Measurements from ENCODE around the gene STAT2.
A peak's percentile ranks its signal among the peaks of the same experiment; 100 is the strongest.
"Not testable (repeated sequence)": the region's sequence is repeated elsewhere in the genome, so short reads cannot be mapped to it uniquely, and the experiment has no call there.

STAT2 gene

DNA sequence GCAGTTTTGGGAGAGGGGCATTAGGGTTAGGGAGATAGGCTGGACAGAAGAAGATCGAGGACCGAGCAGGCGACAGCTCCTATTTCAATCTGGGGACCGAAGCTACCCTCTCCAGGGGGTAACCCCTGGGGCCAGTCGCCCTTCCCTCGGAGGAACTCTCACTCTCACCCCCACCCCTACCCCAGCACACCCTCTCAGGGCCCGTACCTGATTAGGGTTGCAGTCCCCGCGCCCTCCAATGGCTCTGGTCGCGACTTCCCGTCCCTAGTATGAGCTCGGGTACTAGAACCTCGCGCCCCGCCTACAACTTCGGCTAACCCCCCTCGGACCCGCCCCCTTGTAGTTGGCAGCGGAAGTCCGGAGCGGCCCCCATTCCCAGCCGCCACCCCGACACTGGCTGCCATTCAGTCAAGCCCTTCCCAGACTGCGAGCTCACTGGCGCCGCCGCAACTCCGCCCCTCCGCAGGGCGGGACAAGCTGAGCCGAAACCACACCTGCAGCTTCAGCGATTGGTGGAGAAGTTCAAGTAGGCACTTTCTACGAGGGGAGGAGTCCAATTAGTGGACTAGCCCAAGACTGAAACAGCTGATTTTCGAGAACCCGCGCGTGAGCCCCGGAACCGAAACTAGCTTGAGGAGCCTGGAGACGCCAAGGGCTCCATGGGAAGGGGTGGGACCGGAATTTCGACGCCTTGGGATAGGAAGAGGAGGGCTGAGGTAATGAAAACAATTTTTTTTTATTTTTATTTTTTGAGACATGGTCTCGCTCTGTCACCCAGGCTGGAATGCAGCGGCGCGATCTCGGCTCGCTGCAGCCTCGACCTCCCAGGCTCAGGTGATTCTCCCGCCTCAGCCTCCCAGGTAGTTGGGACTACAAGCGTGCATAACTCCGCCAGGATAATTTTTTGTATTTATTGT is at the start of gene STAT2:
TSS of gene STAT2 (minus strand) at position 257 of the 917 bp plus-strand sequence. CDS start 3,536 bp downstream, outside the sequence.
- peak; percentile 90 for DNase-seq (ENCODE audit: low spot score)

DNA sequence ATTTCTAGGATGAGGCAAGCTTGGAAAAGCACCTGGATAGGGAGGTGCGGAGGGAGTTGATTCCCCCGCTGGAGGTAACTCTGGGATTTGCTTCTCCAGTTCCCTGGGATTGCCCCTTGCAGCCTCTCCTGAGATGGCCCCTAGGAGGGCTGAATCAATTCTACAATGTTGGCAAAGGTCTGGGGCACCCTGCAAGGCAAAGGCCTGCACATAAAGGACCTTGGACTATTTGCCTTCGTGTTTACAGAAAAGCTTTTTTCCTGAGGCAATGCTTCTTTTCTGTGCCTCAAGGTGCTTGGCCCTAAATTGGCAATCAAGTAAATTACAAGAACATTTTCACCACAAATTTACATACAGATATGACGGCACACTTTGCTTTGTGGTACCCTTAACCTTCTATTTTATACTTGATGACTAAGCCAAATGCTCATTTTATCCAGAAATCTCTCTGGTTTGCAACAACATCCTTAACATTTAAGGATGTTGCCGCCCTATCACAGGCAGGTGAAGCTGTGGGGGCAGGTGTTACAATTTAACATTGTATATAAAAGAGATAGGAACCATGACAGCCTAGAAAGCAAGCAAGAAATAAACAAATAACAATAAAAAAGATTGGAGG is 49.0 kb upstream of the STAT2 start:
- DNase-seq (ENCODE audit: low spot score) = no peak

DNA sequence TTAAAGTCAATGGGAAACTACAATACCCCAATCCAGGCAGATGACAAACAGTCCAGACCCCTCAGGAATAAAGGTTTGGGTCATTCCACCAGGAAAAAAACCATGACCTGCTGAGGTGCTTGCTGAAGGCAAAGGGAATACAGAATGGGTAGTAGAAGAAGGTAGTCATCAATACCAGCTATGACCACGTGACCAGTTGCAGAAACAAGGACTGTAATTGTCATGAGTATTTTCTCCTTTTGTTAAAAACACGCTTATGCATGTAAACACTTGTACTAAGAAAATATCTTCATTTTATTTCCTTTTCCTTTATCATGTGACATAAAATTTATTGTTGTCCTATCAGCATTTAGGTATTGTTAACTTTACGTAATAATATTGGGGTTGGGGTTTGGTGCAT is 44.3 kb upstream of the STAT2 start:
- not testable (repeated sequence) for DNase-seq (ENCODE audit: low spot score)

DNA sequence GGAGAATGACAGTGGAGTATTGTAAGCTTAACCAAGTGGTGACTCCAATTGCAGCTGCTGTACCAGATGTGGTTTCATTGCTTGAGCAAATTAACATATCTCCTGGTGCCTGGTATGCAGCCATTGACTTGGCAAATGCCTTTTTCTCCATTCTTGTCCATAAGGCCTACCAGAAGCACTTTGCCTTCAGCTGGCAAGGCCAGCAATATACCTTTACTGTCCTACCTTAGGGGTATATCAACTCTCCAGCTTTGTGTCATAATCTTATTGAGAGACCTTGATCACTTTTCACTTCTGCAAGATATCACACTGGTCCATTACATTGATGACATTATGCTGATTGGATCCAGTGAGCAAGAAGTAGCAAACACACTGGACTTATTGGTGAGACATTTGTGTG is 41.7 kb upstream of the STAT2 start:
- DNase-seq (ENCODE audit: low spot score) = not testable (repeated sequence)

DNA sequence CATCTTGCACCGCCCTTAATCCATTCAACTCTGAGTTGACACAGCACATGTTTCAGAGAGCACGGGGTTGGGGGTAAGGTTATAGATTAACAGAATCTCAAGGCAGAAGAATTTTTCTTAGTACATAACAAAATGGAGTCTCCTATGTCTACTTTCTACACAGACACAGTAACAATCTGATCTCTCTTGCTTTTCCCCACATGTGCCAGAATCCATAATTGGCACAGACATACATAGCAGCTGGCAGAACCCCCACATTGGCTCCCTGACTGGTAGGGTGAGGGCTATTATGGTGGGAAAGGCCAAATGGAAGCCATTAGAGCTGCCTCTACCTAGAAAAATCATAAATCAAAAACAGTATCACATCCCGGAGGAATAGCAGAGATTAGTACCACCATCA is 41.2 kb upstream of the STAT2 start:
- not testable (repeated sequence) for DNase-seq (ENCODE audit: low spot score)

DNA sequence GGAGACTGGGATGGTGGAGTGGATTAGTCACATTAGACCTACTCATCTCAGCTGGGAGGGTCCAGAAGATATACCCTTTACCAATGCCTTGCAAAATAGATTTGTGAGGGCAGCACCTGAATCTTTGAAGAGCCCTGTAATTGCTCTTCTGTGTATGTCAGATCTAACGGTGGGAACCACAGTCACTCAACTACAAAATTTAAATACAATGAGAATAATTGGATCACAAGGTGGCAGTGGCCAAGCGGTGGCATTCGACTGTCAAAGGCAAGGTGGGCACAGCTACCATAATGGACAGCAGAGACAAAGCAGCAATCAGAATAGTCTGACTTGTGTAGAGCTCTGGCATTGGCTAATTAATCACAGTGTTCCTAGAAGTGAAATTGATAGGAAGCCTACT is 39.6 kb upstream of the STAT2 start:
- DNase-seq (ENCODE audit: low spot score) = not testable (repeated sequence)

DNA sequence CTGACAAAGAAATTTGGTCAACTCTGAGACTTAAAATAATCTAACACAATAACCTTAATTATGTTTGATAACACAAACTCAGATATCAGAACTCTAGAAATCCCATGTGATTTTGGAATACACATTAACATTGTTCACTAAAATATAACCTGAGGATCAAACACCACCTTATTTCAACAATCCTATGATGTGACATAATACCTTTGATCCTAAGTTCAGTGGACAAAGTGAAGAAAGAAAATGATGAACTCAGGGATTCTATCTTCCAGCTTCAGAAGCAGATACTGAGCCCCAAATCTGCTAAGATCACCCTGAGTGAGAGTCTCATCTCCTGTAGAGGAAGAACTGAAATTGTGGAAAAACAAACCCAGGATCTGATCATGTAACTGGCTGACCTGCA is 38.4 kb upstream of the STAT2 start:
- DNase-seq (ENCODE audit: low spot score) = no peak

DNA sequence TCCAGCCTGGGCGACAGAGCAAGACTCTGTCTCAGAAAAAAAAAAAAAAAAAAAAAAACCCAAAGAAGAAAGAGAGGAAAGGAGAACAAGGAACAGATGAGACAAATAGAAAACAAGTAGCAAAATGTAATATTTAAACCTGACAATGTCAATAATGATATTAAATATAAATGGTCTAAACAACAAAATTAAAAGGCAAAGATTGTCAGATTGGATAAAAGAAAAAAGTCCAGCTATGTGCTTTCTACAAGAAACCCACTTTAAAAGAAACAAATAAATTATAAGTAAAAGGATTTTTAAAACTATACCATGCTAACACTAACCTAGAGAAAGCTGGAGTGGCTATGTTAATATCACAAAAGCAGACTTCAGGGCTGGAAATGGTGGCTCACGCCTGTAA is 32.4 kb upstream of the STAT2 start:
- DNase-seq (ENCODE audit: low spot score) = no peak

DNA sequence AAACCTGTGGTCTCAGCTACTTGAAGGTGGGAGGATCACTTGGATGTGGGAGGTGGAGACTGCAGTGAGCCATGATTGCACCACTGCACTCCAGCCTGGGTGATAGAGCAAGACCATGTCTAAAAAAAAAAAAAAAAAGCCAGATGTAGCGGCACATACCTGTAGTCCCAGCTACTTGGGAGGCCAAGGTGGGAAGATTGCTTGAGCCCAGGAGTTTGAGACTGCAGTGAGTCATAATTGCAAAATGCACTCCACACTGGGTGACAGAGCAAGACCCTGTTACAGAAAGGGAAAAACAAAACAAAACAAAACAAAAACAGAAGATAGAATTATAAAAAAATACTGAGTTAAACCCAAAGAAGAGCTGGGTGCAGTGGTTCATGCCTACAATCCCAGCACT is 31.8 kb upstream of the STAT2 start:
- DNase-seq (ENCODE audit: low spot score) = no peak

DNA sequence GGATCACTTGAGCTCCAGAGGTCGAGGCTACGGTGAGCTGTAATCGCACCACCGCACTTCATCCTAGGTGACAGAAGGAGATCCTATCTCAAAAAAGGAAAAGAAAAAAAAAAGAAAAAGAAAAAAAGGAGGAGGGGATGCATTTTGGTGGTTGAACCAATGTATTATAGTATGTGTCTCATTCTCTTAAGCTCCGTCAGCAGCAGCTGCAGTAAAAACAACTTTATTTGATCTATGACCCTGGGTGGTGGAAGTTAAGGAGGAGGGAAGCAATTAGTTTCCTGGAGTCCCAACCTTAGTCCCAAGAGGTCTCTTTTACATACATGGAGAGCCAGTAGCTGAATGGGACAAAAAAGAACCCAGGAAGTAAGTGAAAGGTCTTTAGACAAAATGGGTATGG is 29.5 kb upstream of the STAT2 start:
- DNase-seq (ENCODE audit: low spot score) = no peak

DNA sequence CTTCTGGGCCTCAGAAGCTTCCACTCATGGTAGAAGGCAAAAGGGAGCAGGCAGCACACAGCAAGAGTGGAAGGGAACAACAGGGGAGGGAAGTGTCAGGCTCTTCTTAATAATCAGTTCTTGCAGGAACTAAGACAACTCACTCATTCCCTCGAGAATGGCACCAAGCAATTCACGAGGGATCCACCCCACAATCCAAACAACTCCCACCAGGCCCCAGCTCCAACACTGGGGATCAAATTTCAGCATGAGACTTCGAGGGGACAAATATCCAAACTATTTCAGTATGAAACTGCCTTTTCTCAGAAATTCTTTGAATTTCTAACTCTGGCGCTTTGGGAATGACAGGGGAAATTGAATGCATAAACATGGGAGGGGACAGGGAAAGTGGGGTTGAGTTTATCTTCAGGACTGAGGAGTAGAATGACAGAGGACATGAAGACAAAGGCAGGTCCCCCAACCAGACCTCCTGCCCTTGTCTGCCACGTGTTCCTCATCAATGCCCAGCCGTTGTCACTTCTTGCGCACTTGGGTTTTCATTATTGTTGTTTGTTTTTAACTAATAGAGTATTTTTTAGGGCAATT is 27.3 kb upstream of the STAT2 start:
- no peak for DNase-seq (ENCODE audit: low spot score)

DNA sequence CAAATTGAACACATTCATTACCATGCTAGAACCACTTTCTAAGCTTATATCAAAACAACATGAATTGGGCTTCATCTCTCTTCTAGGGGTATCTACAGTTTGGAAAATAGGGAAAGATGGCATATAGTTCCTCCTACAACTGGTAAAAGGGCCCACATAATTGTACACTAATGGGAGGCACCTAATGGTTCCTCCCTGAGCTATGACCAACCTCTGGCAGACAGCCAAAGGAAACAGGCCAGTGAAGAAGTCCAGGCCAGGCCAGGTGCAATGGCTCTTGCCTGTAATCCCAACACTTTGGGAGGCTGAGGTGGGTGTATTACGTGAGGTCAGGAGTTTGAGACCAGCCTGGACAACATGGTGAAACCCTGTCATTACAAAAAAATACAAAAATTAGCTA is 26.0 kb upstream of the STAT2 start:
- no peak for DNase-seq (ENCODE audit: low spot score)

DNA sequence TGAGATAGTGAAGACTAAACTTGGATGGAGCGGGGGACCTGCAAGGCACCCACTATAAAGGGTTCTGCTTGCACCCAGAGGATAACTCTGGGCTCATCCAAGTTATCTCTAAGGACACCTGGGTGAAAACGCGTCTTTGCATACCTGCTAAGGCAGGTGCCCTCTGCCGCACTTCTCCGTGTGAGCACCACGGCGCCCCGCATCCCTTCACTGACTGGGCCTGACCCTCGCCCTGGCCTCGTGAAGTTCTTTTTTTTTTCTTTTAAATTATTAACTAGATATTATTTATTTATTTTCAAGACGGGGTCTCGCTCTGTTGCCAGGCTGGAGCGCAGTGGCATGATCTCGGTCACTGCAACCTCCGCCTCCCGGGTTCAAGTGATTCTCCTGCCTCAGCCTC is 22.7 kb upstream of the STAT2 start:
- DNase-seq (ENCODE audit: low spot score) = no peak

DNA sequence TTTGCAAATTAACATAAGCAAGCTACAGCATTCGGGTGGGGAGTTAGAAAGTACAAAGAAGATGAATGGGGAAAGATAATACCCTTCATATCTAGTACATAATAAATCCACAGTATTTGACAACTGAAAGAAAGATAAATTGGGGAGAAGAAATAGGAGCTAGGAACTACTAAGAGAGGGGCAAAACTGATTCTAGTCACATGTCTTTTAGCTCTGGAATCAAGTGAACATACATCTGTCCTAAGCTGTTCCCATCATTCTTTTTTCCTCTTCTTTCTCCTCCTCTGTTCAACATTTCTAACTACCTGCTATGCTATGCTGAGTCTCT is 18.0 kb upstream of the STAT2 start:
- DNase-seq (ENCODE audit: low spot score) = no peak

DNA sequence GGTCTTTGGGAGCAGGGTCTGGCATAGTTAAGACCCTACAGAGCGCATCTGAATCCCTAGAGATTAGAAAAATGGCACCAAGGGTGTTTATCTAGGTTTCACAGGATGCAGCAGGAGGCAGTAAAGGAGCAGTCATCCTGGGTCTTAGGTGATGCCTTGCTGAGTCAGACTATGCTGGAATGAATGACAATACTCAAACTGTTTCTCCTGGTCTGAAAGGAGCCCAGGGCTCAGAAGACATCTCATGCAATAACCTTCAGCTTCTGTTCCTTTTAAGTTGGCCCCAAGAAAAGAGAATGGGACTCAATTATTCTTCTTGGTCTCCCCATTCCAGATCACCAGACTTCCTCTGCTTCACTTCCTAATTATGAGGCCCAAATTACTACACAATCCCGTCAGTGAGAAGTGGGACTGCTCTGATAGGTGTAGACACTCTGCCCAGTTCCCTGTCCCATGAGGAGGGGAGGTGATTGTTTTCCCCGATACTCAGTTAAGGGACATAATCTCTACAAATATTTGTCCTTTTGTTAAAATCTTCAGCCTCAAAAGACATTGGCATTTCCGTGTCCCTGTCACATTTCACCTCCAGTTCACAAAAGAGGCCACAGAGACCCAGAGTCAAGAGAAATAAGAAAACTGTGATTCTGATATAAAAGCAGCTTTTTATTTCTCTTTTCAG is 17.5 kb upstream of the STAT2 start:
- DNase-seq (ENCODE audit: low spot score) = no peak

DNA sequence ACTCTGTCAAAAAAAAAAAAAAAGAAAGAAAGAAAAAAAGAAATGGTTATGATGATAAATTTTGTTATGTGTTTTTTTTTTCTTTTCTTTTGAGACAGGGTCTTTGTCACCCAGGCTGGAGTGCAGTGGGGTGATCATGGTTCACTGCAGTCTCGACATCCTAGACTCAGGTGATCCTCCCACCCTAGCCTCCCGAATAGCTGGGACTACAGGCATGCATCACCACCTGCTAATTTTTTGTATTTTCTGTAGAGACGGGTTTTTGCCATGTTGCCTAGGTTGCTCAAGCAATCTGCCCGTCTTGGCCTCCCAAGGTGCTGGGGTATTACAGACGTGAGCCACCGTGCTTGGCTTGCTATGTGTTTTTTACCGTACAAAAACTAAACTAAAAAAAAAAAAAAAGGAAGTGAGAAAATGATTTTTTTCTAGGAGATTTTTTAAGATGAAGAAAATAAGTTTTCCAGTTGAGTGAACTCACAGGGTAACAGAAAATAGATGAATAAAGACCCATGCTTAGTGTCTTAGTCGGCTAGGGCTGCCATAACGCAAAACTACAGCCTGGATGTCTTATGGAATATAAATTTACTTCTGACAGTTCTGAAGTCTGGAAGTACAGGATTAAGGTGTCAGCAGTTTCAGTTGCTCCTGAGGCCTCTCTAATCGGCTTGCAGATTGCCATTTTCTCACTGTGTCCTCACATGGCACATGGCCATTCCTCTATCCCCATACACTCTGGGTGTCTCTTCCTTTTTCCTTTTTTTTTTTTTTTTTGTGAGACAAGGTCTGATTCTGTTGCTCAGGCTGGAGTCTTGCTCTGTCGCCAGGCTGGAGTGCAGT is 15.9 kb upstream of the STAT2 start:
- DNase-seq (ENCODE audit: low spot score) = no peak

DNA sequence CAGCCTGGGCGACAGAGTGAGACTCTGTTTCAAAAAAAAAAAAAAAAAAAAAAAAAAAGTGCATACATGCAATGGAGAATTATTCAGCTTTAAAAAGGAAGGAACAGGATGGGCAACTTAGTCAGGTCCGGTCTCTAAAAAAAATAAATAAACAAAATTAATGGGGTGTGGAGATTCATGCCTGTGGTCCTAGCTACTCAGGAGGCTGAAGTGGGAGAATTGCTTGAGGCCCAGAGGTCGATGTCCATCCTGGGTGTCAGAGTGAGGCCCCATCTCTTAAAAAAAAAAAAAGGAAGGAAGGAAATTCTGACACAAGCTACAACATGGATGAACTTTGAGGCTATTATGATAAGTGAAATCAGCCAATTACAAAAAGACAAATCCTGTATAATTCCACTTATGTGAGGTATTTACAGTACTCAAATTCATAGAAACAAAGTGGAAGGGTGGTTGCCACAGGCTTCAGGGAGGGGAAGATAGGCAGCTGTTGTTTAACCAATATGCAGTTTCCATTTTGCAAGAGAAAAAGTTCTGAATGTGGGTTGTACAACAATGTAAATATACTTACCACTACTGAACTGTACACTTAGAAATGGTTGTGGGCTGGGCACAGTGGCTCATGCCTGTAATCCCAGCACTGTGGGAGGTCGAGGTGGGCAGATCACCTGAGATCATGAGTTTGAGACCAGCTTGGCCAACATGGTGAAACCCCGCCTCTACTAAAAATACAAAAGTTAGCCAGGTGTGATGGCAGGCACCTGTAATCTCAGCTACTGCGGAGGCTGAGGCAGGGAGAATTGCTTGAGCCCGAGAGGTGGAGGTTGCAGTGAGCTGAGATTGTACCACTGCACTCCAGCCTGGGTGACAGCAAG is 15.1 kb upstream of the STAT2 start:
- DNase-seq (ENCODE audit: low spot score) = no peak

DNA sequence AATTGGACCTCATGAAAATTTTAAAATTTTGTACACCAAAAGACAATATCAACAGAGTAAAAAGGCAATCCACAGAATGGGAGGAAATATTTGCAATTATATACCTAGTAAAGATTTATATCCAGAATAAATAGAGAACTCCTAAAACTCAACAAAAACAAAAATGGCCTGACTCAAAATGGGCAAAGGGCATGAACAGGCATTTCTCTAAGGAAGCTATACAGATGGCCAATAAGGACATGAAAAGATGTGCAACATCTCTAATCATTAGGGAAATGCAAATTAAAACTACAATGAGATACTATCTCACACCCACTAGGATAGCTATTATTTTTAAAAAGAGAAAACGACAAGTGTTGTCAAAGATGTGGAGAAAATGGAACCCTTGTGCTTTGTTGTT is 13.6 kb upstream of the STAT2 start:
- DNase-seq (ENCODE audit: low spot score) = no peak

DNA sequence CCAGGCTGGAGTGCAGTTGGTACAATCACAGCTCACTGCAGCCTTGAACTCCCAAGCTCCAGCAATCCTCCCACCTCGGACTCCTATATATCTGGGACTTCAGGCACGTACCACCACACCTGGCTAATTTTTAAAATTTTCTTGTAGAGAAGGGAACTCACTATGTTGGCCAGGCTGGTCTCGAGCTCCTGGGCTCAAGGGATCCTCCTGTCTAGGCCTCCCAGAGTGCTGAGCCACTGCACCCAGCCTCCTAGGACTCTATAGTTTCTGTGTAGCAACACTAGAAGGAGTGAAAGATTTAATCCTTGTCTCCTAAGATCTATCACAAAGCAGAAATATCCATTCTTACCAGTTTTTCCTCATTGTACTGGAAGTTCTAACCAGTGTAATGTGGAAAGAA is 7.0 kb upstream of the STAT2 start:
- DNase-seq (ENCODE audit: low spot score) = no peak

DNA sequence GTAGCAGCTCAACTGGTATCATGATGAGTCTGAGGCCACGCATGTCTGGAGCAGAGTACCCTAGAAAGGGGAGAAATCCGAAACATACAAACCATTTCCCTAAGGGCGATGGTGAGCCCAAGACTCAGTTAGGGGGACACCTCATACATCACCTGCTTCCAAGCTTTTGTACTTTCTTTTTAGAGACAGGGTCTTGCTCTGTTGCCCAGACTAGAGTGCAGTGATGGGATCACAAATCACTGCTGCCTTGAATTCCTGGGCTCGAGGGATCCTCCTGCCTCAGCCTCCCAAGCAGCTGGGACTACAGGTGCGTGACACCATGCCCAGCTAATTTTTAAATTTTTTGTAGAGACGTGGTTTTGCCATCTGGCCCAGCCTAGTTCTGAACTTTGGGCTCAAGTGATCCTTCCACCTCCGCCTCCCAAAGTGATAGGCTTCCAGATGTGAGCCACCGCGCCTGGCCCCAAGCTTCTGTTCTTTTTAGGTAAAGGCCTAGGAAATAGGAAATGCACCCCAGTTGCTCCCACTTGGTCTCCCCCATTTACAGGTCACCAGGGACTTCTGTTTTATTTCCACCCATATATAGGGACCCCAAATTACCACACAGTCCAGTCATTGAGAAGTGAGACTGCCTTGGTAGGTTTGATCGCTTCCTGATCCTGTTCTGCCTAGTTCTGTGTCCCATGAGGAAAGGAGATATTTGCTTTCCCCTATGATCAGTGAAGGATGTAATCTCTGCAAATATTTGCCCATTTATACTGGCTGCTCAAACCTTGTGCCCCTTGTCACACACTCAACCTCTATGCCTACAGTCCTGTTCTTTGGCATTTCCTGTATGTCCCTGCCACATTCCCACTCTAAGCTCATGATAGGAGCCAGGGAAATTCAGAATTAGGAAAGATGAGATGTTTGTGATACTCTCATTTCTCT is 2.5 kb upstream of the STAT2 start, which contains the start of gene APOF:
TSS of gene APOF (minus strand) at position 728 of the 930 bp plus-strand sequence. CDS start at position 616, 112 bp downstream.
- DNase-seq (ENCODE audit: low spot score) = no peak

Data from HuH-7.5 (cell line).